ENCODE results near the gene KRT6C.

Gene KRT6C

GRCh38 chr12:52426034-52426433 lies 47.6 kb downstream of the KRT6C start:
- Mint-ChIP-seq H3K9me3 (no peaks in the 10 kb centered on the region), H3K27ac (no peak overlapping the region), H3K27me3 (peaks cover 16% of the 10 kb centered on the region), H3K36me3 (ENCODE audit: low read depth) (no peaks in the 10 kb centered on the region), H3K4me1 (ENCODE audit: low read depth) (no peaks in the 10 kb centered on the region), H3K4me3 (no peak overlapping the region)
- intact Hi-C loops (cut with micrococcal nuclease), result no loop called here

GRCh38 chr12:52425466-52425865 lies 48.1 kb downstream of the KRT6C start:
- Mint-ChIP-seq H3K4me1 (ENCODE audit: low read depth) (no peaks in the 10 kb centered on the region), H3K9me3 (no peaks in the 10 kb centered on the region), H3K36me3 (ENCODE audit: low read depth) (no peaks in the 10 kb centered on the region), H3K4me3 (no peak overlapping the region), H3K27ac (no peak overlapping the region), H3K27me3 (peaks cover 16% of the 10 kb centered on the region)
- intact Hi-C loops (cut with micrococcal nuclease), result no loop called here

GRCh38 chr12:52423661-52424500 lies 49.7 kb downstream of the KRT6C start:
- intact Hi-C loops (cut with micrococcal nuclease), result no loop called here
- Mint-ChIP-seq H3K4me1 (ENCODE audit: low read depth) (no peaks in the 10 kb centered on the region), H3K4me3 (no peak overlapping the region), H3K36me3 (ENCODE audit: low read depth) (no peaks in the 10 kb centered on the region), H3K9me3 (no peaks in the 10 kb centered on the region), H3K27me3 (peaks cover 19% of the 10 kb centered on the region), H3K27ac (no peak overlapping the region)

GRCh38 chr12:52423035-52423434 lies 50.6 kb downstream of the KRT6C start:
- Mint-ChIP-seq H3K36me3 (ENCODE audit: low read depth) (no peaks in the 10 kb centered on the region), H3K4me1 (ENCODE audit: low read depth) (no peaks in the 10 kb centered on the region), H3K27me3 (peaks cover 13% of the 10 kb centered on the region), H3K27ac (no peak overlapping the region), H3K9me3 (no peaks in the 10 kb centered on the region), H3K4me3 (no peak overlapping the region)
- intact Hi-C loops (cut with micrococcal nuclease), result no loop called here

- Mint-ChIP-seq H3K36me3 (ENCODE audit: low read depth) (no peaks in the 10 kb centered on the region), H3K4me3 (no peak overlapping the region), H3K27ac (no peak overlapping the region), H3K27me3 (peaks cover 16% of the 10 kb centered on the region), H3K9me3 (no peaks in the 10 kb centered on the region), H3K4me1 (ENCODE audit: low read depth) (peaks cover 5% of the 10 kb centered on the region)
- intact Hi-C loops (cut with micrococcal nuclease), result no loop called here
Measured at GRCh38 chr12:52419656-52420055, 53.9 kb downstream of the KRT6C start.

- Mint-ChIP-seq H3K4me3 (no peak overlapping the region), H3K27ac (no peak overlapping the region), H3K4me1 (ENCODE audit: low read depth) (peaks cover 5% of the 10 kb centered on the region), H3K9me3 (no peaks in the 10 kb centered on the region), H3K27me3 (peaks cover 15% of the 10 kb centered on the region), H3K36me3 (ENCODE audit: low read depth) (no peaks in the 10 kb centered on the region)
- intact Hi-C loops (cut with micrococcal nuclease), result no loop called here
Measured at GRCh38 chr12:52418576-52419110, 55.0 kb downstream of the KRT6C start.

Measured in dendritic cell treated with granulocyte-macrophage colony-stimulating factor and Interleukin-4, amounts not matched to agents 40 ng/mL and 50 ng/mL, for 4 days (primary cell).